Choroid plexus epithelial cell (primary cell): ENCODE measurements around the gene ATOH8.

Experiments used
- DNase-seq: peaks from one replicate; pipeline ENCODE4 v3.0.0-alpha.2; 2010; ENCODE audit warnings: low read depth
- H3K4me3 ChIP-seq: 2 replicates; pipeline ENCODE4 v1.5.1; 2011; ENCODE audit warnings: low read depth, mild to moderate bottlenecking, control low read depth, low read length, moderate library complexity
- CTCF ChIP-seq: conservative IDR thresholded peaks from 2 replicates; pipeline ENCODE4 v1.5.1; 2011; ENCODE audit warnings: low read depth, mild to moderate bottlenecking, control low read depth, inconsistent platforms, low read length, moderate library complexity

The ATOH8 gene

GRCh38 chr2:85753525-85754312, at the start of gene ATOH8:
TSS of gene ATOH8 (plus strand) at chr2:85753991. CDS start at chr2:85754190, 199 bp downstream.
- no peak for TF ChIP-seq CTCF
- peak within 1 kb of the TSS; percentile 80 for H3K4me3 ChIP-seq
- DNase-seq = peak; percentile 86

- DNase-seq = no peak
Observed at GRCh38 chr2:85704038-85704437, 49.8 kb upstream of the ATOH8 start.

GRCh38 chr2:85704800-85705679, 48.8 kb upstream of the ATOH8 start:
- peak; percentile 36 for DNase-seq
- TF ChIP-seq CTCF = no peak
- H3K4me3 ChIP-seq = no peak overlapping the region

More at GRCh38 chr2:85704038-85704437, 49.8 kb upstream of the ATOH8 start:
- no peak for TF ChIP-seq CTCF
- H3K4me3 ChIP-seq = no peak overlapping the region

- no peak for TF ChIP-seq CTCF
- DNase-seq = peak; percentile 98
- no peak overlapping the region for H3K4me3 ChIP-seq
Observed at GRCh38 chr2:85705680-85706039, 48.1 kb upstream of the ATOH8 start.

- no peak for TF ChIP-seq CTCF
- no peak overlapping the region for H3K4me3 ChIP-seq
- DNase-seq = no peak
Observed at GRCh38 chr2:85706063-85706462, 47.7 kb upstream of the ATOH8 start.

- no peak for DNase-seq
- TF ChIP-seq CTCF = no peak
- no peak overlapping the region for H3K4me3 ChIP-seq
Observed at GRCh38 chr2:85706599-85707296, 47.0 kb upstream of the ATOH8 start.
